ENCODE results near the gene HMX3.

The HMX3 gene

DNA sequence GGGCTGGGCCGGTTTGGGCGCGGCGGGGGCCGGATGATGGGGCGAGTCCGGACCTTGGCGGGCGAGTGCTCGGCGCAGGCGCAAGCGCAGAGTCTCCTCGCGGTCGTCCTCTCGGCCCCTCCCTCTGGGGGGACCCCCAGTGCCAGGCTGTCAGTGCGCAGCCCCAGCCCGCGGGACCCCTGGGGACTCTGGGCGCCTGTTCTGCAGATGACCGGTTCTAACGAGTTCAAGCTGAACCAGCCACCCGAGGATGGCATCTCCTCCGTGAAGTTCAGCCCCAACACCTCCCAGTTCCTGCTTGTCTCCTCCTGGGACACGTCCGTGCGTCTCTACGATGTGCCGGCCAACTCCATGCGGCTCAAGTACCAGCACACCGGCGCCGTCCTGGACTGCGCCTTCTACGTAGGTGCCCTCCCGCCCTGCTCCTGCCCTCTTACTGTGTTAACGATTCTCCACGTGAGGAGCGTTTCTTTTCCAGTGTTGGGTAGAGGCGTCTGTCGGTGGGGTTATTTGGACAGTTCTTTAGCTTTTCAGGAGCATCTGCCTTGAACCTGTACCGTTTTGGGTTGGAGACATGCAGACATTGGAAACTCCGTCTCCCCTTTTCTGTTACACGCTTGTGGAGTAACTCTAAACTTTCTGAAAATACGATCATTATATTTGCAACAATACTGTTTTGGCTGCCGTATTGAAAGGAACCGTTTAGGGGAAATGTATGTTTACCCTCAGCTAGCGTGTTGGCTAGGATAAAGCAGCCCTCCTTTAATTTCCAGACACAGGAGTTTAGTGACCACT is 19.1 kb downstream of the HMX3 start:
- TF ChIP-seq, protein P1, sequence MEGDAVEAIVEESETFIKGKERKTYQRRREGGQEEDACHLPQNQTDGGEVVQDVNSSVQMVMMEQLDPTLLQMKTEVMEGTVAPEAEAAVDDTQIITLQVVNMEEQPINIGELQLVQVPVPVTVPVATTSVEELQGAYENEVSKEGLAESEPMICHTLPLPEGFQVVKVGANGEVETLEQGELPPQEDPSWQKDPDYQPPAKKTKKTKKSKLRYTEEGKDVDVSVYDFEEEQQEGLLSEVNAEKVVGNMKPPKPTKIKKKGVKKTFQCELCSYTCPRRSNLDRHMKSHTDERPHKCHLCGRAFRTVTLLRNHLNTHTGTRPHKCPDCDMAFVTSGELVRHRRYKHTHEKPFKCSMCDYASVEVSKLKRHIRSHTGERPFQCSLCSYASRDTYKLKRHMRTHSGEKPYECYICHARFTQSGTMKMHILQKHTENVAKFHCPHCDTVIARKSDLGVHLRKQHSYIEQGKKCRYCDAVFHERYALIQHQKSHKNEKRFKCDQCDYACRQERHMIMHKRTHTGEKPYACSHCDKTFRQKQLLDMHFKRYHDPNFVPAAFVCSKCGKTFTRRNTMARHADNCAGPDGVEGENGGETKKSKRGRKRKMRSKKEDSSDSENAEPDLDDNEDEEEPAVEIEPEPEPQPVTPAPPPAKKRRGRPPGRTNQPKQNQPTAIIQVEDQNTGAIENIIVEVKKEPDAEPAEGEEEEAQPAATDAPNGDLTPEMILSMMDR (IDR thresholded peaks at IDR 0.05; ENCODE audit: low read depth, low read length), result no peak
- DNase-seq (ENCODE audit: extremely low read depth, low read depth), result no peak

DNA sequence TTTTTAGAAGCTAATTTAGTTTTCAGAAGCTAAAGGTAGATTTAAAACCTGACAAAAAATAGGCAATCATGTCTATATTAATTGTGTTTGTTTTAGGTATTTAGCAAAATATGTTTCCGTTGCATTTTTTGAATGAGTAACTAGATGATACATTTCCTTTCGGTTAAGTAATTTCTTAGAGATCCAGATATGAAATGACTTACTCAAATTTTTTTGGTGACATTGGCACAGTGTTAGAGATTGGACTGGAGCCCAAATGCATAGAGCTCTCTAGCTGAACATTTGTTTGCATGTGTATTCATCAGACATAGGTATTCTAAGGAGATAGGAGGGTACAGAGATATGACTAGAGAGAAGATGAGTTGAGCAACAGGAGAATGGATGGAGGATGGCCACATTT is 20.3 kb downstream of the HMX3 start:
- no peak for DNase-seq (ENCODE audit: extremely low read depth, low read depth)
- TF ChIP-seq, protein P1 (IDR thresholded peaks at IDR 0.05; ENCODE audit: low read depth, low read length), result no peak

DNA sequence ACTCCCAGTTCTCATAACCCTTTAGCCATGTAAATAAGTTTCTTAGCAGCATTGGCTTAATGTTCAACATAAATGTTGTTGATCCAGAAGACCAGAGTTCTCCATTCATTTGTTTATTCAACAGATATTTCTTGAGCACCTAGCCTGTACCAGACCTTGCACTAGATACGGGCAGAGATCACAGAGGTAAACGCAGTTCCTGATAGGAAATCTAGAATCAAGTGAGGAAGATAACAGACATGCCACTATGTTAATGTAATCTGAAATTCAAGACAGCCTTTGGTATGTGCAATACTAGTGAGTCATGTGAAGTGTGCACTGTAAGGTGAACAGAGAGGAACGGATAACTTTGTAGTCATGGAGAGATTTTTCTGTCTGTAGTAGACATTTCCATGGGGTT is 21.4 kb downstream of the HMX3 start:
- no peak for DNase-seq (ENCODE audit: extremely low read depth, low read depth)

DNA sequence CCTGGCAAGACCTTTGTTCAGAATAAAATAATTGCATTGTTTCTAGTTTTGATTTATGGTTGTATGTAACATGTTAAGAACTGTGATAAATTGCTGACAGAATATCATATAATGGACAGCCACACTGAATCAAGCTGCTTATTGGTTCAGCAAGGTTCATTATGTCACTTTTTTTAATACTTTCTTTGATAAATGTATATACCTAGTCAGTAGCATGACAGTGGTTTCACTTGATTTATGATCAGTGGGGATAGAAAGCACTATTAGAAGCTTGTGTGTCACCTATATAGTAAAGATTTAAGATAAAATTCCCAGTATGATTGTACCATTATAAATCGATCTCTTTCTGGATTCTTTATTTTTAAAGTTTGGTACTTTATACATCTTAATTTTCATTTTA is 22.9 kb downstream of the HMX3 start:
- no peak for DNase-seq (ENCODE audit: extremely low read depth, low read depth)
- TF ChIP-seq, protein P1 (IDR thresholded peaks at IDR 0.05; ENCODE audit: low read depth, low read length), result no peak

More for the DNA sequence above, 21.4 kb downstream of the HMX3 start:
- TF ChIP-seq, protein P1 (IDR thresholded peaks at IDR 0.05; ENCODE audit: low read depth, low read length), result no peak

DNA sequence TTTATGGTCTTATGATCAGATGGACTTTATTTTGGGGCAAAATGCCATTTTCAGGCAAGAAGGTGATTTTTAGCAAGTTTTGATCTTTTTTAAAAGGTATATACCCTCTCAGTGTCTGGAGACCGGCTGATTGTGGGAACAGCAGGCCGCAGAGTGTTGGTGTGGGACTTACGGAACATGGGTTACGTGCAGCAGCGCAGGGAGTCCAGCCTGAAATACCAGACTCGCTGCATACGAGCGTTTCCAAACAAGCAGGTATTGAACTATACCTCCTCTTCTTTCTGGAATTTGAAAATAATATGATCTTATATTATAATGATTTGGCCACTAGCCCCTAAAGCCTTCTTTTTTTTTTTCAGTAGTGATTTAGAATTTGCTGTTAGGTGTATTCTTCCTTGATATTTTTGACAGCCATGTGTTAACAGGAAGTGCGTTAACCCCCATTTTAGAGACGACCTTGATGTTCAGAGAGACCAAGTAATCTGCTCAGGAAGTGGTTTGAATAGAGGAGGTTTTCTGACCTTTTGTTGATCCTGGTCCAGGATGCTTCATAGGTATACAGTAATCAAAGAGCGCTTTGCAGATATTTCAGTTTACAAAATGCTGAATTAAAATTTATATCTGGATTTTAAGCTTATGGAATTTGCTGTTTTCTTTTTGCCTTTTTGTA is 24.7 kb downstream of the HMX3 start:
- DNase-seq (ENCODE audit: extremely low read depth, low read depth), result no peak
- TF ChIP-seq, protein P1 (IDR thresholded peaks at IDR 0.05; ENCODE audit: low read depth, low read length), result no peak

DNA sequence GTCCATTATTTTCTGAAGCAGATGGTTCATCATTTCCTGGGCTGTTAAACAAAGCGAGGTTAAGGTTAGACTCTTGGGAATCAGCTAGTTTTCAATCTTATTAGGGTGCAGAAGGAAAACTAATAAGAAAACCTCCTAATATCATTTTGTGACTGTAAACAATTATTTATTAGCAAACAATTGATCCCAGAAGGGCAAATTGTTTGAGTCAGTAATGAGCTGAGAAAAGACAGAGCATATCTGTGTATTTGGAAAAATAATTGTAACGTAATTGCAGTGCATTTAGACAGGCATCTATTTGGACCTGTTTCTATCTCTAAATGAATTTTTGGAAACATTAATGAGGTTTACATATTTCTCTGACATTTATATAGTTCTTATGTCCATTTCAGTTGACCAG is 28.5 kb downstream of the HMX3 start:
- TF ChIP-seq, protein P1 (IDR thresholded peaks at IDR 0.05; ENCODE audit: low read depth, low read length), result no peak
- no peak for DNase-seq (ENCODE audit: extremely low read depth, low read depth)

DNA sequence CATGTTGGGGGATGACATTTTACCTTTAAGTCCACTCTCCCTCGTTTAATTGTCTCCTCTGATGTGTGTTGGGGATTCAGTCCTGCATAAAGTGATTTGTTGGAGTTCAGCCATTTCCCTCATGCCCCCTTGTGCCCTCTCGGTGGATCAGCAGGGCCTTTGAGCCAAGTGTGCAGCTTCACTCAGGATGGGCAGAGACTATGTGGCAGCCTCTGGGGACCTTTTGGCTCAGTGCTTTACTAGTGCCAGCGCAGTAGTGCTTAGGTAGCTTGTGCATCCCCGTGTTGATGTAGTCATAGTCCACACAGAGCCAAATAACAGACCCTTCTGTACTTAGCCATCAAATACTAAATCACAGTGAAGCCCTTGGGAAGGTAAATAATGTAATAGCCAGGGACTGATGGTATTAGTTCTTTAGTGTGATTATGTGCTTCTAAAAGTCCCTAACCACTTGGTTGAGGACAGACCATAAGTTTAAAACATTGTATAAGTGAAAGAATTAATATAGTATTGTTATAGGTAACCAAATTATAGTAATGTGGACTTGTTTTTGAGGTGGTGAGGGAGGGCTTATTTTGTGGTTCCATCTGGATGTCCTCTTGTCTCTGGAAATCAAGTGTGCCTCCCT is 29.8 kb downstream of the HMX3 start:
- TF ChIP-seq, protein P1 (IDR thresholded peaks at IDR 0.05; ENCODE audit: low read depth, low read length), result no peak
- no peak for DNase-seq (ENCODE audit: extremely low read depth, low read depth)

Measured in AG09319 (cell line).